K562 (cell line): ENCODE data around the gene NRGN. TPM values are rescaled to one million over a fixed set of nuclear protein-coding genes. Genes with fewer than 3 reads are reported as not detected.
A peak's percentile ranks its signal among the peaks of the same experiment; 100 is the strongest.

Experiments
- CC2D1A ChIP-seq: fragments of 450-650 bp; IDR thresholded peaks from 2 replicates; pipeline ENCODE4 v1.6.1; 2017; ENCODE audit warnings: mild to moderate bottlenecking
- CHD4 ChIP-seq: fragments of 200-600 bp; sonication (generic); IDR thresholded peaks from 3 replicates; pipeline ENCODE4 v1.6.1; 2012; ENCODE audit warnings: low read depth, mild to moderate bottlenecking, mixed read lengths, low read length, inconsistent platforms; ENCODE audit not compliant: insufficient read depth, insufficient replicate concordance, poor library complexity, severe bottlenecking
- DMBX1 ChIP-seq: fragments of 250-450 bp; sonication (Bioruptor Pico); IDR thresholded peaks from 2 replicates; pipeline ENCODE4 v1.8.0; 2022; ENCODE audit warnings: inconsistent platforms, mild to moderate bottlenecking, moderate library complexity, borderline replicate concordance
- HNRNPK ChIP-seq: fragments of 200-400 bp; formaldehyde crosslinking; IDR thresholded peaks from one replicate; pipeline ENCODE4 v1.6.1; 2018; ENCODE audit warnings: mild to moderate bottlenecking, low read depth, low read length; ENCODE audit not compliant: poor library complexity, severe bottlenecking
- ILF3 ChIP-seq: fragments of 450-650 bp; IDR thresholded peaks from 2 replicates; pipeline ENCODE4 v1.6.1; 2018; ENCODE audit warnings: antibody characterized with exemption, mild to moderate bottlenecking, moderate library complexity, borderline replicate concordance
- KAT7 ChIP-seq: sonication (generic); formaldehyde crosslinking; IDR thresholded peaks from 2 replicates; pipeline ENCODE4 v1.8.0; 2022; ENCODE audit warnings: missing genetic modification reagents, mild to moderate bottlenecking, borderline replicate concordance
- POLR3A ChIP-seq: IDR thresholded peaks from 2 replicates; pipeline ENCODE4 v1.6.1; 2011; ENCODE audit warnings: borderline replicate concordance, mild to moderate bottlenecking, moderate library complexity; ENCODE audit not compliant: insufficient read length, insufficient read depth; ENCODE audit errors: extremely low read depth
- SRSF7 ChIP-seq: fragments of 200-400 bp; formaldehyde crosslinking; optimal IDR thresholded peaks from 2 replicates; pipeline ENCODE3; 2017; ENCODE audit warnings: mild to moderate bottlenecking, low read depth, low read length
- SUPT5H ChIP-seq: fragments of 450-650 bp; IDR thresholded peaks from 2 replicates; pipeline ENCODE4 v1.6.1; 2016
- ZBTB17 ChIP-seq: fragments of 450-650 bp; formaldehyde crosslinking; IDR thresholded peaks from 2 replicates; pipeline ENCODE4 v1.4.0; 2020; ENCODE audit warnings: mild to moderate bottlenecking
- ZNF140 ChIP-seq: fragments of 250-450 bp; sonication (Bioruptor Pico); IDR thresholded peaks from 2 replicates; pipeline ENCODE4 v1.8.0; 2021; ENCODE audit warnings: moderate library complexity, mild to moderate bottlenecking, inconsistent platforms
- ZNF384 ChIP-seq: IDR thresholded peaks from 2 replicates; pipeline ENCODE4 v1.6.1; 2012; ENCODE audit warnings: low read depth, low read length, improper control_type of control experiment
- polyA plus RNA-seq, 8 experiments: library from polyadenylated mRNA; depleted of rRNA in 4 of 8; stranded (reverse) in 5 of 8; unstranded in 3 of 8; fragments of >200 nt; fragmentation: Nextera tagmentation in 2 of 8; fragmentation: Illumina TruSeq in 1 of 8; extraction: Ambion mirVana in 2 of 8; extraction: Trizol in 1 of 8; gene quantifications; 2 replicates each; pipeline versions ENCODE4 v1.2.1 to v1.2.3, GENCODE V29; 2011 to 2014; ENCODE audit warnings: inconsistent platforms in 1 of 8, missing spikeins in 1 of 8
- total RNA-seq, 7 experiments: library from RNA; depleted of rRNA in 6 of 7; stranded (reverse); fragments of >200 nt in 6 of 7; fragmentation: Illumina TruSeq in 2 of 7; extraction: Trizol in 2 of 7; gene quantifications; 2 replicates each; pipeline versions ENCODE4 v1.2.1 to v1.2.3, GENCODE V29; 2011 to 2021; ENCODE audit warnings: low replicate concordance in 1 of 7
- TF ChIP-seq, protein P1 (sequence below): fragments of 250-450 bp; sonication (Bioruptor Pico); IDR thresholded peaks from 2 replicates; pipeline ENCODE4 v1.4.0; 2020; ENCODE audit warnings: borderline replicate concordance
- TF ChIP-seq, protein P2 (sequence below), 3 experiments: IDR thresholded peaks in 2 of 3; conservative IDR thresholded peaks in 1 of 3; 2 replicates each; pipeline ENCODE4 v1.5.1; 2011 to 2012; ENCODE audit warnings: low read length in 3 of 3, mild to moderate bottlenecking in 3 of 3, control low read depth in 2 of 3, improper control_type of control experiment in 1 of 3, inconsistent platforms in 1 of 3, low read depth in 1 of 3, mixed read lengths in 1 of 3, moderate library complexity in 1 of 3; ENCODE audit not compliant: insufficient read depth in 2 of 3
- TF ChIP-seq, protein P3 (sequence below): fragments of 250-450 bp; sonication (Bioruptor Pico); IDR thresholded peaks from 2 replicates; pipeline ENCODE4 v1.4.0; 2020

Gene NRGN
- total and polyA plus RNA-seq, 9 of the 15 experiments (the other 6 are each of a cell fraction or from before 2014, with no cell fraction given): 0.29 to 7.8 (median 3.5) TPM; not detected in 2

DNA sequence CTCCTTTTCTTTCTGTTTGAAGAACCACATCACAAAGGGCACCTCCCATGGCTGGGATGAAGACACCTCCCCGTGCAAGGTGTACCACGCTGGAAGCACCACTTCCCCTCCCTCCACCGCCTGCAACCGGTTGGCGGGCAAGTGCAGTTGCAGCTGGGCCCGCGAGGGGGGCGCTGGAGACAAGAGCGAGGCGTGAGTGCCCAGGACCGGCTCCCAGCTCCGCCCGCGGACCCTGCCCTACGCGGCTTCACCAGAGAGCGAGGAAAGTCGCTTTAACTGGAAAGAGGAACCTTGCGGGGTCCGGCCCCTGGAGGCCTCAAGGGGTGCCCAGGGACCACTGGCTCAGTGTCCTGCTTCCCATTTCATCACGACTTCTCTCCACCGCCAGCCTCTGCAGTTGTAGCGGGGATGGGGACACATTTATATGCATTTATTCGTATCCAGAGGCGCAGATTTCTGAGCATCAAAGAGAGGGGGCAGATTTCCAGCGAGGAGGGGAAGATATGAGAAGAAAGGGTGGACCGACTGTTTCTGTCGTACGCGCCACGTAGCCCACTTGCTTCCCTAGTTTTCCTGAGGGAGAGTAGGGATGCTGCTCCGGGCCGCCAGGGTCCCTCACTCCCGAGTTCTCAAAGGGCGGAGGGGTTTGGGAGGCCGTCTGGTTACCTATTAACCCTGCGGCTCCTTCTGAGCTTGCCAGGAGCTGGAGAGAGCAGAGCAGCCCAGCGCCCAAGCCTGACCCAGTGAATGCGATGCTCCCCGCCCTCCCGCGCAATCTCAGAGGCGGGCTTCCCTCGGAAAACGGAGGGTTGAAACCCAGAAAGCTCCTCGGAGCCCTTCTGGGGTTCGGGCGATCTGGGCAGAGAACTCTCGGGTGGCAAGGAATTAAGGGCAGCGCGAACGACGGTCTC, 18.9 kb downstream of the NRGN start (continued):
- TF ChIP-seq, protein P1, sequence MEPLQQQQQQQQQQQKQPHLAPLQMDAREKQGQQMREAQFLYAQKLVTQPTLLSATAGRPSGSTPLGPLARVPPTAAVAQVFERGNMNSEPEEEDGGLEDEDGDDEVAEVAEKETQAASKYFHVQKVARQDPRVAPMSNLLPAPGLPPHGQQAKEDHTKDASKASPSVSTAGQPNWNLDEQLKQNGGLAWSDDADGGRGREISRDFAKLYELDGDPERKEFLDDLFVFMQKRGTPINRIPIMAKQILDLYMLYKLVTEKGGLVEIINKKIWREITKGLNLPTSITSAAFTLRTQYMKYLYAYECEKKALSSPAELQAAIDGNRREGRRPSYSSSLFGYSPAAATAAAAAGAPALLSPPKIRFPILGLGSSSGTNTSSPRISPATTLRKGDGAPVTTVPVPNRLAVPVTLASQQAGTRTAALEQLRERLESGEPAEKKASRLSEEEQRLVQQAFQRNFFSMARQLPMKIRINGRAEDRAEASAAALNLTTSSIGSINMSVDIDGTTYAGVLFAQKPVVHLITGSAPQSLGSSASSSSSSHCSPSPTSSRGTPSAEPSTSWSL (CRISPR knock-in tag): no peak
- TF ChIP-seq CHD4 (no peak), HNRNPK (no peak), SRSF7 (no peak), ILF3 (no peak), ZNF140 (CRISPR knock-in tag) (no peak), DMBX1 (CRISPR knock-in tag) (no peak), POLR3A (no peak), SUPT5H (no peak), ZBTB17 (CRISPR knock-in tag) (no peak), KAT7 (CRISPR knock-in tag) (no peak), ZNF384 (no peak), CC2D1A (no peak)
- TF ChIP-seq, protein P2, sequence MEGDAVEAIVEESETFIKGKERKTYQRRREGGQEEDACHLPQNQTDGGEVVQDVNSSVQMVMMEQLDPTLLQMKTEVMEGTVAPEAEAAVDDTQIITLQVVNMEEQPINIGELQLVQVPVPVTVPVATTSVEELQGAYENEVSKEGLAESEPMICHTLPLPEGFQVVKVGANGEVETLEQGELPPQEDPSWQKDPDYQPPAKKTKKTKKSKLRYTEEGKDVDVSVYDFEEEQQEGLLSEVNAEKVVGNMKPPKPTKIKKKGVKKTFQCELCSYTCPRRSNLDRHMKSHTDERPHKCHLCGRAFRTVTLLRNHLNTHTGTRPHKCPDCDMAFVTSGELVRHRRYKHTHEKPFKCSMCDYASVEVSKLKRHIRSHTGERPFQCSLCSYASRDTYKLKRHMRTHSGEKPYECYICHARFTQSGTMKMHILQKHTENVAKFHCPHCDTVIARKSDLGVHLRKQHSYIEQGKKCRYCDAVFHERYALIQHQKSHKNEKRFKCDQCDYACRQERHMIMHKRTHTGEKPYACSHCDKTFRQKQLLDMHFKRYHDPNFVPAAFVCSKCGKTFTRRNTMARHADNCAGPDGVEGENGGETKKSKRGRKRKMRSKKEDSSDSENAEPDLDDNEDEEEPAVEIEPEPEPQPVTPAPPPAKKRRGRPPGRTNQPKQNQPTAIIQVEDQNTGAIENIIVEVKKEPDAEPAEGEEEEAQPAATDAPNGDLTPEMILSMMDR (IDR thresholded peaks at IDR 0.05 in 2 of 3, conservative IDR thresholded peaks at IDR 0.05 in 1 of 3; ENCODE audit: insufficient read depth in 2 of 3, low read depth in 1 of 3, low read length in 3 of 3): peak; percentile 60 to 73 (median 64)
- TF ChIP-seq, protein P3, sequence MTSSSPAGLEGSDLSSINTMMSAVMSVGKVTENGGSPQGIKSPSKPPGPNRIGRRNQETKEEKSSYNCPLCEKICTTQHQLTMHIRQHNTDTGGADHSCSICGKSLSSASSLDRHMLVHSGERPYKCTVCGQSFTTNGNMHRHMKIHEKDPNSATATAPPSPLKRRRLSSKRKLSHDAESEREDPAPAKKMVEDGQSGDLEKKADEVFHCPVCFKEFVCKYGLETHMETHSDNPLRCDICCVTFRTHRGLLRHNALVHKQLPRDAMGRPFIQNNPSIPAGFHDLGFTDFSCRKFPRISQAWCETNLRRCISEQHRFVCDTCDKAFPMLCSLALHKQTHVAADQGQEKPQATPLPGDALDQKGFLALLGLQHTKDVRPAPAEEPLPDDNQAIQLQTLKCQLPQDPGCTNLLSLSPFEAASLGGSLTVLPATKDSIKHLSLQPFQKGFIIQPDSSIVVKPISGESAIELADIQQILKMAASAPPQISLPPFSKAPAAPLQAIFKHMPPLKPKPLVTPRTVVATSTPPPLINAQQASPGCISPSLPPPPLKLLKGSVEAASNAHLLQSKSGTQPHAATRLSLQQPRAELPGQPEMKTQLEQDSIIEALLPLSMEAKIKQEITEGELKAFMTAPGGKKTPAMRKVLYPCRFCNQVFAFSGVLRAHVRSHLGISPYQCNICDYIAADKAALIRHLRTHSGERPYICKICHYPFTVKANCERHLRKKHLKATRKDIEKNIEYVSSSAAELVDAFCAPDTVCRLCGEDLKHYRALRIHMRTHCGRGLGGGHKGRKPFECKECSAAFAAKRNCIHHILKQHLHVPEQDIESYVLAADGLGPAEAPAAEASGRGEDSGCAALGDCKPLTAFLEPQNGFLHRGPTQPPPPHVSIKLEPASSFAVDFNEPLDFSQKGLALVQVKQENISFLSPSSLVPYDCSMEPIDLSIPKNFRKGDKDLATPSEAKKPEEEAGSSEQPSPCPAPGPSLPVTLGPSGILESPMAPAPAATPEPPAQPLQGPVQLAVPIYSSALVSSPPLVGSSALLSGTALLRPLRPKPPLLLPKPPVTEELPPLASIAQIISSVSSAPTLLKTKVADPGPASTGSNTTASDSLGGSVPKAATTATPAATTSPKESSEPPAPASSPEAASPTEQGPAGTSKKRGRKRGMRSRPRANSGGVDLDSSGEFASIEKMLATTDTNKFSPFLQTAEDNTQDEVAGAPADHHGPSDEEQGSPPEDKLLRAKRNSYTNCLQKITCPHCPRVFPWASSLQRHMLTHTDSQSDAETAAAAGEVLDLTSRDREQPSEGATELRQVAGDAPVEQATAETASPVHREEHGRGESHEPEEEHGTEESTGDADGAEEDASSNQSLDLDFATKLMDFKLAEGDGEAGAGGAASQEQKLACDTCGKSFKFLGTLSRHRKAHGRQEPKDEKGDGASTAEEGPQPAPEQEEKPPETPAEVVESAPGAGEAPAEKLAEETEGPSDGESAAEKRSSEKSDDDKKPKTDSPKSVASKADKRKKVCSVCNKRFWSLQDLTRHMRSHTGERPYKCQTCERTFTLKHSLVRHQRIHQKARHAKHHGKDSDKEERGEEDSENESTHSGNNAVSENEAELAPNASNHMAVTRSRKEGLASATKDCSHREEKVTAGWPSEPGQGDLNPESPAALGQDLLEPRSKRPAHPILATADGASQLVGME (CRISPR knock-in tag): no peak
